HG03558 (cell line): ENCODE measurements around the gene PAX4.
A peak's percentile ranks its signal among the peaks of the same experiment; 100 is the strongest.
"Not testable (repeated sequence)": the region's sequence is repeated elsewhere in the genome, so short reads cannot be mapped to it uniquely, and the experiment has no call there.

ENCODE experiments used
- ATAC-seq: cut with Tn5 transposase; IDR thresholded peaks from one replicate; pipeline ENCODE4 v1.9.1; 2021; ENCODE audit warnings: moderate number of reproducible peaks; ENCODE audit not compliant: unreplicated experiment; ENCODE audit errors: extremely low read depth

The PAX4 gene

GRCh38 chr7:127588019-127588696, 29.8 kb downstream of the PAX4 start, which contains the start of gene ARF5:
ARF5 (plus strand) TSS chr7:127588411; CDS start chr7:127588499, 88 bp downstream.
- ATAC-seq: peak; percentile 63

GRCh38 chr7:127587663-127588018, 30.3 kb downstream of the PAX4 start:
- no peak for ATAC-seq

- ATAC-seq: no peak
Observed at GRCh38 chr7:127586346-127586745, 31.6 kb downstream of the PAX4 start.

- ATAC-seq: peak; percentile 73
Observed at GRCh38 chr7:127585044-127585953, 32.6 kb downstream of the PAX4 start, which contains the start of gene GCC1. GCC1 (minus strand) TSS chr7:127585596; CDS start chr7:127585182, 414 bp downstream.

- no peak for ATAC-seq
Observed at GRCh38 chr7:127584648-127585043, 33.3 kb downstream of the PAX4 start.

GRCh38 chr7:127582361-127582760, 35.6 kb downstream of the PAX4 start:
- no peak for ATAC-seq

GRCh38 chr7:127581716-127582115, 36.2 kb downstream of the PAX4 start:
- no peak for ATAC-seq

GRCh38 chr7:127580612-127581011, 37.3 kb downstream of the PAX4 start:
- no peak for ATAC-seq

- no peak for ATAC-seq
Observed at GRCh38 chr7:127578711-127579275, 39.1 kb downstream of the PAX4 start.

GRCh38 chr7:127578036-127578684, 39.8 kb downstream of the PAX4 start:
- ATAC-seq: no peak

GRCh38 chr7:127571741-127572505, 46.0 kb downstream of the PAX4 start:
- no peak for ATAC-seq

- not testable (repeated sequence) for ATAC-seq
Observed at GRCh38 chr7:127568034-127568433, 49.9 kb downstream of the PAX4 start.

GRCh38 chr7:127566242-127566641, 51.7 kb downstream of the PAX4 start:
- no peak for ATAC-seq
